ENCODE measurements around the gene PANX2.

Gene PANX2

GRCh38 chr22:50227579-50228215, 57.2 kb downstream of the PANX2 start:
- no peak for DNase-seq (ENCODE audit: low read depth in 2 of 3, low spot score in 2 of 3)

GRCh38 chr22:50228366-50228765, 57.8 kb downstream of the PANX2 start:
- no peak for DNase-seq (ENCODE audit: low read depth in 2 of 3, low spot score in 2 of 3)

- no peak for DNase-seq (ENCODE audit: low read depth in 2 of 3, low spot score in 2 of 3)
These were observed 58.8 kb downstream of the PANX2 start for GRCh38 chr22:50229370-50229769.

Measured in activated CD8-positive, alpha-beta memory T cell treated with anti-CD3 and anti-CD28 coated beads for 48 hours (primary cell).